ENCODE measurements around the gene EPSTI1. TPM values are rescaled to one million over a fixed set of nuclear protein-coding genes. Genes with fewer than 3 reads are reported as not detected.

EPSTI1 gene
- total RNA-seq, 1 experiment from 2014 or later, result 0.69 TPM

DNA sequence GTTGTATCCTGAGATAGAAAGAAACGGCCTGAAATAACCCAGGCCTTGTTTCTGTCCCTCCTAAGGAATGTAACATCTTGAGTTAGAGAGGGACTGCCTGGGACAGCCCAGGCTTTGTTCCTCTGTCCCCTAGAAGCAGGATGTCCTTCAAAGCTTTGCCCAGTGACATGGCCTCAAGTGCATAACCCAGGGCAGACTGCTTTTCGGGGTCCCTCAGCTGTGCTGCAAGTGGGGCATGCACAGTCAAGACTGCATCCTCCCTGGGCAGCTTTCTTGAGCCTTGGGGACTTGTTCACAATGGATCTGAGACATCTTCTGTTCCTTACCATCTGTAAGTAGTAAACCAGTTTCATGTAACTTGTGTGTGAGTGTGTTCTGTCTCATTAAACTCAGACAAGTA, 7.5 kb upstream of the EPSTI1 start:
- ChIA-PET POLR2A (no interaction called here), CTCF (no interaction called here)
- no peaks in the 10 kb centered on the region for H3K4me1 ChIP-seq (ENCODE audit: control insufficient read depth, insufficient read depth, low read length)
- no TSS peak for BruUV-seq (replicated peaks)
- H3K4me3 ChIP-seq (ENCODE audit: low read depth in 2 of 2, low read length in 2 of 2), result no peak overlapping the region
- no peaks in the 10 kb centered on the region for H3K27me3 ChIP-seq (ENCODE audit: control insufficient read depth, insufficient read depth, low read length)
- no peak for DNase-seq (ENCODE audit: low read depth, low spot score)
- H3K9me3 ChIP-seq (ENCODE audit: control insufficient read depth, insufficient read depth, low read depth, low read length), result no peaks in the 10 kb centered on the region
- no peaks in the 10 kb centered on the region for H3K36me3 ChIP-seq (ENCODE audit: control insufficient read depth, insufficient read depth, low read length)
- TF ChIP-seq SIN3A (IDR thresholded peaks at IDR 0.05; ENCODE audit: borderline replicate concordance, insufficient read depth, low read depth, low read length) (no peak), TCF7L2 (IDR thresholded peaks at IDR 0.05; ENCODE audit: low read depth, low read length) (no peak), POLR2AphosphoS5 (IDR thresholded peaks at IDR 0.05; ENCODE audit: low read depth, low read length) (no peak)
- TF ChIP-seq, protein P1, sequence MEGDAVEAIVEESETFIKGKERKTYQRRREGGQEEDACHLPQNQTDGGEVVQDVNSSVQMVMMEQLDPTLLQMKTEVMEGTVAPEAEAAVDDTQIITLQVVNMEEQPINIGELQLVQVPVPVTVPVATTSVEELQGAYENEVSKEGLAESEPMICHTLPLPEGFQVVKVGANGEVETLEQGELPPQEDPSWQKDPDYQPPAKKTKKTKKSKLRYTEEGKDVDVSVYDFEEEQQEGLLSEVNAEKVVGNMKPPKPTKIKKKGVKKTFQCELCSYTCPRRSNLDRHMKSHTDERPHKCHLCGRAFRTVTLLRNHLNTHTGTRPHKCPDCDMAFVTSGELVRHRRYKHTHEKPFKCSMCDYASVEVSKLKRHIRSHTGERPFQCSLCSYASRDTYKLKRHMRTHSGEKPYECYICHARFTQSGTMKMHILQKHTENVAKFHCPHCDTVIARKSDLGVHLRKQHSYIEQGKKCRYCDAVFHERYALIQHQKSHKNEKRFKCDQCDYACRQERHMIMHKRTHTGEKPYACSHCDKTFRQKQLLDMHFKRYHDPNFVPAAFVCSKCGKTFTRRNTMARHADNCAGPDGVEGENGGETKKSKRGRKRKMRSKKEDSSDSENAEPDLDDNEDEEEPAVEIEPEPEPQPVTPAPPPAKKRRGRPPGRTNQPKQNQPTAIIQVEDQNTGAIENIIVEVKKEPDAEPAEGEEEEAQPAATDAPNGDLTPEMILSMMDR (IDR thresholded peaks at IDR 0.05), result no peak
- TF ChIP-seq, protein P2, sequence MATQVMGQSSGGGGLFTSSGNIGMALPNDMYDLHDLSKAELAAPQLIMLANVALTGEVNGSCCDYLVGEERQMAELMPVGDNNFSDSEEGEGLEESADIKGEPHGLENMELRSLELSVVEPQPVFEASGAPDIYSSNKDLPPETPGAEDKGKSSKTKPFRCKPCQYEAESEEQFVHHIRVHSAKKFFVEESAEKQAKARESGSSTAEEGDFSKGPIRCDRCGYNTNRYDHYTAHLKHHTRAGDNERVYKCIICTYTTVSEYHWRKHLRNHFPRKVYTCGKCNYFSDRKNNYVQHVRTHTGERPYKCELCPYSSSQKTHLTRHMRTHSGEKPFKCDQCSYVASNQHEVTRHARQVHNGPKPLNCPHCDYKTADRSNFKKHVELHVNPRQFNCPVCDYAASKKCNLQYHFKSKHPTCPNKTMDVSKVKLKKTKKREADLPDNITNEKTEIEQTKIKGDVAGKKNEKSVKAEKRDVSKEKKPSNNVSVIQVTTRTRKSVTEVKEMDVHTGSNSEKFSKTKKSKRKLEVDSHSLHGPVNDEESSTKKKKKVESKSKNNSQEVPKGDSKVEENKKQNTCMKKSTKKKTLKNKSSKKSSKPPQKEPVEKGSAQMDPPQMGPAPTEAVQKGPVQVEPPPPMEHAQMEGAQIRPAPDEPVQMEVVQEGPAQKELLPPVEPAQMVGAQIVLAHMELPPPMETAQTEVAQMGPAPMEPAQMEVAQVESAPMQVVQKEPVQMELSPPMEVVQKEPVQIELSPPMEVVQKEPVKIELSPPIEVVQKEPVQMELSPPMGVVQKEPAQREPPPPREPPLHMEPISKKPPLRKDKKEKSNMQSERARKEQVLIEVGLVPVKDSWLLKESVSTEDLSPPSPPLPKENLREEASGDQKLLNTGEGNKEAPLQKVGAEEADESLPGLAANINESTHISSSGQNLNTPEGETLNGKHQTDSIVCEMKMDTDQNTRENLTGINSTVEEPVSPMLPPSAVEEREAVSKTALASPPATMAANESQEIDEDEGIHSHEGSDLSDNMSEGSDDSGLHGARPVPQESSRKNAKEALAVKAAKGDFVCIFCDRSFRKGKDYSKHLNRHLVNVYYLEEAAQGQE (IDR thresholded peaks at IDR 0.05; ENCODE audit: insufficient read depth in 1 of 2, low read depth in 2 of 2, low read length in 1 of 2), result no peak
- no peak overlapping the region for H3K27ac ChIP-seq (ENCODE audit: low read length)
- intact Hi-C loops (cut with micrococcal nuclease; ENCODE audit: unreplicated experiment), result no loop called here
- in situ Hi-C loops (cut with HindIII; ENCODE audit: low pct_unique_long_range_greater_than_20kb, low sequenced_read_pairs), result no loop called here
- no peak for ATAC-seq

DNA sequence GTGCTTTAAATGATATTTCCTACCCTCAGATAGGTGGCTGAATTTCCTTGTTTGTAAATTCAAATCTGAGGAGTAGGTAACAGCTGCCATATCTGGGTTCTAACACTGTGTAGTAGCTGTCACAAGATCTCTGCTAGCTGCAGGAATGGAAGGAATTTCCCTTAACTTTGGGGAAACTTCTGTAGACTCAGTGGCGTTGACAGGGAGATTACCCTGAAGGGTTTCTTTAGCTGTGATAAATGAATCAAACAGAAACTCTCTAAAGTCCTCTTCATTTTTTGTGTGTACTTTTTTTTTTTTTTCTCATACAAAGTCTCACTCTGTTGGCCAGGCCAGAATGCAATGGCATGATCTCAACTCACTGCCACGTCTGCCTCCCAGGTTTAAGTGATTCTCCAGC, 5.3 kb upstream of the EPSTI1 start:
- no peaks in the 10 kb centered on the region for H3K27me3 ChIP-seq (ENCODE audit: control insufficient read depth, insufficient read depth, low read length)
- intact Hi-C loops (cut with micrococcal nuclease; ENCODE audit: unreplicated experiment), result no loop called here
- ATAC-seq (no peak), DNase-seq (ENCODE audit: low read depth, low spot score) (no peak)
- H3K4me3 ChIP-seq (ENCODE audit: low read depth in 2 of 2, low read length in 2 of 2), result no peak overlapping the region
- TF ChIP-seq TCF7L2 (IDR thresholded peaks at IDR 0.05; ENCODE audit: low read depth, low read length), result no peak
- TF ChIP-seq SIN3A (IDR thresholded peaks at IDR 0.05; ENCODE audit: borderline replicate concordance, insufficient read depth, low read depth, low read length), result no peak
- no peak for TF ChIP-seq POLR2AphosphoS5 (IDR thresholded peaks at IDR 0.05; ENCODE audit: low read depth, low read length)
- TF ChIP-seq, protein P2 (IDR thresholded peaks at IDR 0.05; ENCODE audit: insufficient read depth in 1 of 2, low read depth in 2 of 2, low read length in 1 of 2), result no peak
- TF ChIP-seq, protein P1 (IDR thresholded peaks at IDR 0.05), result no peak
- in situ Hi-C loops (cut with HindIII; ENCODE audit: low pct_unique_long_range_greater_than_20kb, low sequenced_read_pairs), result no loop called here
- H3K9me3 ChIP-seq (ENCODE audit: control insufficient read depth, insufficient read depth, low read depth, low read length), result no peaks in the 10 kb centered on the region
- no TSS peak for BruUV-seq (replicated peaks)
- CTCF ChIA-PET, result no interaction called here
- H3K36me3 ChIP-seq (ENCODE audit: control insufficient read depth, insufficient read depth, low read length), result no peaks in the 10 kb centered on the region
- H3K27ac ChIP-seq (ENCODE audit: low read length), result no peak overlapping the region
- no peaks in the 10 kb centered on the region for H3K4me1 ChIP-seq (ENCODE audit: control insufficient read depth, insufficient read depth, low read length)
- POLR2A ChIA-PET, result no interaction called here
